Adrenal gland (tissue), 12 donors: ENCODE data around the gene ATF3. TPM values are rescaled to one million over a fixed set of nuclear protein-coding genes. Genes with fewer than 3 reads are reported as not detected.

Source experiments
- DNase-seq, 7 donors: peaks; one replicate each; pipeline ENCODE4 v3.0.0-alpha.2; 2019 to 2020
- H3K27ac ChIP-seq, 5 donors: fragments of 200-600 bp; sonication (generic) in 4 of 5; 1 replicate in 3 of 5; 2 replicates in 2 of 5; pipeline versions ENCODE4 v1.5.1 to v1.8.0; 2016 to 2020; ENCODE audit warnings: mild to moderate bottlenecking in 1 of 5
- H3K27me3 ChIP-seq: fragments of 200-600 bp; 2 replicates; pipeline ENCODE4 v1.8.0; 2021
- H3K36me3 ChIP-seq, 2 donors: fragments of 200-600 bp; replicated peaks in 1 of 2; 1 replicate in 1 of 2; 2 replicates in 1 of 2; pipeline versions ENCODE4 v1.5.1 to v1.8.0; 2018 to 2022
- H3K4me1 ChIP-seq, 2 donors: fragments of 200-600 bp; replicated peaks in 1 of 2; 1 replicate in 1 of 2; 2 replicates in 1 of 2; pipeline versions ENCODE4 v1.5.1 to v1.8.0; 2018 to 2021
- H3K4me3 ChIP-seq, 4 donors: fragments of 200-600 bp; sonication (generic) in 3 of 4; one replicate each; pipeline ENCODE4 v1.5.1; 2016 to 2018
- H3K9me3 ChIP-seq, 3 donors: fragments of 200-600 bp; sonication (generic) in 1 of 3; replicated peaks in 1 of 3; 1 replicate in 2 of 3; 2 replicates in 1 of 3; pipeline versions ENCODE4 v1.5.1 to v1.8.0; 2016 to 2021
- POLR2A ChIP-seq, 2 donors: fragments of 450-650 bp; IDR thresholded peaks; one replicate each; pipeline ENCODE4 v1.6.1; 2017; ENCODE audit warnings: antibody characterized with exemption in 2 of 2, mild to moderate bottlenecking in 2 of 2, moderate library complexity in 1 of 2
- WGBS, 4 donors: extraction: QIAGEN DNeasy Blood & Tissue Kit in 2 of 4; methylation state at CpG; one replicate each; pipeline versions ENCODE4 v1.1.5 to v1.1.7; 2013 to 2017; 5-methylcytosine and 5-hydroxymethylcytosine counted together
- intact Hi-C, 2 donors: fragments of 100-400 bp; cut with DNase I; formaldehyde crosslinking; loops; one replicate each; pipeline versions ENCODE4 v1.14.1 to v1.15.0; 2022 to 2023
- polyA plus RNA-seq, 3 donors: library from polyadenylated mRNA; stranded (reverse); fragments of 200-250 nt in 2 of 3; fragments of 350-450 nt in 1 of 3; fragmentation: Illumina TruSeq in 1 of 3; extraction: RNeasy Lipid Tissue Mini Kit (QIAGEN cat#74804) in 1 of 3; gene quantifications; one replicate each; pipeline ENCODE4 v1.2.3, GENCODE V29; 2013 to 2014
- total RNA-seq, 9 donors: library from RNA; depleted of rRNA in 4 of 9; stranded (reverse); fragments of >200 nt in 4 of 9; fragments of 120-200 nt in 1 of 9; fragmentation: NEBNext Ultra II Directional in 1 of 9; extraction: Animal tissue kit (Norgen Biotek cat#: 25700) in 1 of 9; gene quantifications; one replicate each; pipeline versions ENCODE4 v1.1.0 to v1.2.4, GENCODE V29; 2013 to 2023
- TF ChIP-seq, protein P1 (sequence below), 6 experiments: fragments of 450-650 bp in 4 of 6; fragments of 200-600 bp in 2 of 6; sonication (generic) in 1 of 6; IDR thresholded peaks; 1 replicate in 5 of 6; 2 replicates in 1 of 6; pipeline versions ENCODE4 v1.5.1 to v1.8.0; 2016 to 2021; ENCODE audit warnings: antibody characterized with exemption in 6 of 6, mild to moderate bottlenecking in 2 of 6, moderate library complexity in 1 of 6
- donor health status: healthy with polysubstance abuse.
- donor health status: Bipolar disorder and iron deficiency.
- donor health status: DM: yes; HTN: yes; CAD: no.
- donor health status: DM: no; HTN: no; CAD: no.
- donor health status: DM: no; HTN: no; CAD: no.
- donor health status: DM: yes; HTN: yes; CAD: no.

ATF3 gene
- total and polyA plus RNA-seq, 12 donors: 1.9 to 19.7 (median 9.9) TPM

DNA sequence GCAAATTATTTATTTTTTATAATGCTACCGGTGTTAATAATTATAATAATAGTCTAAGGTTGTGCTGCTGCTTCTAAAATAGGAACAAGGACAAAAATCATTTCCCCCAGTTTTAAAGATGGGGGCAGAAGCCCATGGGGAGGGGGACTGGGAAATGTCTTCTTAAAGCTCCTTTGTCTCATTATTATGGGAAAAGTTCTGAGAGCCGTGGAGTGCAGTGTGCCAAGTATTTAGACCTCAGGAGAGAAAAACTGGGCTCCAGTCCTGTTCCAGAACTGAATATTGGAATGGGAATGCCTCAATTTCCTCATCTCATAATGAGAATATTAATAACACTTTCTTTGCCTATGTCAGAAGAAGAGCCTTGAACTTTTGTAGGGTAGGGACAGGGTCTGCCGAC is 40.9 kb upstream of the ATF3 start:
- 56 to 64% (median 58%) methylated on average over 3 of the region's 3 CpGs for WGBS, 4 donors
- Histone ChIP-seq H3K4me1 (peaks cover 0 to 5% of the 10 kb centered on the region in 2 donors), H3K9me3 (no peaks in the 10 kb centered on the region), H3K36me3 (no peaks in the 10 kb centered on the region), H3K27me3 (no peaks in the 10 kb centered on the region), H3K27ac (peak overlapping the region in 2 of 5 donors; percentile 84 to 85), H3K4me3 (no peak overlapping the region)
- DNase-seq: no peak
- intact Hi-C loops: no loop called here
- TF ChIP-seq POLR2A (IDR thresholded peaks at IDR 0.05): no peak

DNA sequence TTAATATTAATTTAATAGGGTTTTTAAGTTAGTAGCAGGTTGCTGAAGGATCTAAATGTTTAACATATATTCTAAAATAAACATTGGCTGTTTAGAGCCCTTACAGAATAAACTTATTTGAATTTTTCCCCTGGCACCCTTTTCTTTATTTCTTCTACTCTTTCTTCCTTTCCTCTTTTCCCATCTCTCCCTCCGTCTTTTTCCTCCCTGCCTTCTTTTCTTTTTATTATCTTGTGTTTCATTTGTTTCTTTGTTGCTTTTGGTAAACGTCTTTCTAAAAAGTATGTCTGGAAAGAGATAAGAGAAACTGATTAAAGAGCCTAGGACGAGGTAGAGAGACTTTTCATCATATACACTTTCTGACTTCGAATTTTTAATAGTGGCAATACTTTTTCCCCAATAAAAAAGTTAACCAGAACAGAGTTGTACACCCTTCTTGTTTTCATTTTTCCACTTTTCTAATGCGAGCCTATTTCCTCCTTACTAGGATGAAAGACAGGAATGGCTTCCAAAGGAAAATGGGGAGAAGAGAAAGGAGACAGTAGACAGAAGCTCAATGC is 39.5 kb upstream of the ATF3 start:
- intact Hi-C loops: no loop called here
- TF ChIP-seq POLR2A (IDR thresholded peaks at IDR 0.05): no peak
- TF ChIP-seq, protein P1, sequence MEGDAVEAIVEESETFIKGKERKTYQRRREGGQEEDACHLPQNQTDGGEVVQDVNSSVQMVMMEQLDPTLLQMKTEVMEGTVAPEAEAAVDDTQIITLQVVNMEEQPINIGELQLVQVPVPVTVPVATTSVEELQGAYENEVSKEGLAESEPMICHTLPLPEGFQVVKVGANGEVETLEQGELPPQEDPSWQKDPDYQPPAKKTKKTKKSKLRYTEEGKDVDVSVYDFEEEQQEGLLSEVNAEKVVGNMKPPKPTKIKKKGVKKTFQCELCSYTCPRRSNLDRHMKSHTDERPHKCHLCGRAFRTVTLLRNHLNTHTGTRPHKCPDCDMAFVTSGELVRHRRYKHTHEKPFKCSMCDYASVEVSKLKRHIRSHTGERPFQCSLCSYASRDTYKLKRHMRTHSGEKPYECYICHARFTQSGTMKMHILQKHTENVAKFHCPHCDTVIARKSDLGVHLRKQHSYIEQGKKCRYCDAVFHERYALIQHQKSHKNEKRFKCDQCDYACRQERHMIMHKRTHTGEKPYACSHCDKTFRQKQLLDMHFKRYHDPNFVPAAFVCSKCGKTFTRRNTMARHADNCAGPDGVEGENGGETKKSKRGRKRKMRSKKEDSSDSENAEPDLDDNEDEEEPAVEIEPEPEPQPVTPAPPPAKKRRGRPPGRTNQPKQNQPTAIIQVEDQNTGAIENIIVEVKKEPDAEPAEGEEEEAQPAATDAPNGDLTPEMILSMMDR (IDR thresholded peaks at IDR 0.05): no peak
- H3K4me1 ChIP-seq: peaks cover 0 to 5% of the 10 kb centered on the region in 2 donors
- no peaks in the 10 kb centered on the region for H3K27me3 ChIP-seq
- H3K27ac ChIP-seq: no peak overlapping the region
- H3K4me3 ChIP-seq: no peak overlapping the region
- no peak for DNase-seq
- no peaks in the 10 kb centered on the region for H3K36me3 ChIP-seq
- 68 to 81% (median 71%) methylated on average over 5 of the region's 5 CpGs for WGBS, 4 donors
- H3K9me3 ChIP-seq: no peaks in the 10 kb centered on the region

DNA sequence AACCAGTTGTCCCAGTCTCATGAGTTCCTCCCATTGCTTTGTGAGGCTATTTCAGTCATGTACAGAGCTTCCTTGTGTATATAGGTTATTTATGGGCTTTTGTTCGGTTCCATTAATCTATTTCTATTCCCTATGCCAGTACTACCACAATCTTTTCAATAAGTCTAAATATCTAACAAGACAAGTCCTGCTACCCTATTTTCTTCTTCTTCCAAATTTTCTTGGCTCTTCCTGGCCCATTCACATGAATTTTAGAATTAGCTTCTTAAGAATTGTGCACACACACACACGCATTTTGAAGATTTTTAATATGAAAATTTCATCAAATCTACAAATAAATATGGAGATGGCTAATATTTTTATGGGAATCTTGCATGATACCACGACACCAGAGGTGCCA is 33.8 kb upstream of the ATF3 start:
- no peaks in the 10 kb centered on the region for H3K36me3 ChIP-seq
- no peaks in the 10 kb centered on the region for H3K27me3 ChIP-seq
- DNase-seq: no peak
- no peaks in the 10 kb centered on the region for H3K4me1 ChIP-seq
- no peaks in the 10 kb centered on the region for H3K9me3 ChIP-seq
- intact Hi-C loops: no loop called here
- H3K4me3 ChIP-seq: no peak overlapping the region
- H3K27ac ChIP-seq: no peak overlapping the region
- WGBS, 4 donors: 90 to 94% (median 93%) methylated on average over 3 of the region's 3 CpGs
- TF ChIP-seq, protein P1 (IDR thresholded peaks at IDR 0.05): no peak
- no peak for TF ChIP-seq POLR2A (IDR thresholded peaks at IDR 0.05)

DNA sequence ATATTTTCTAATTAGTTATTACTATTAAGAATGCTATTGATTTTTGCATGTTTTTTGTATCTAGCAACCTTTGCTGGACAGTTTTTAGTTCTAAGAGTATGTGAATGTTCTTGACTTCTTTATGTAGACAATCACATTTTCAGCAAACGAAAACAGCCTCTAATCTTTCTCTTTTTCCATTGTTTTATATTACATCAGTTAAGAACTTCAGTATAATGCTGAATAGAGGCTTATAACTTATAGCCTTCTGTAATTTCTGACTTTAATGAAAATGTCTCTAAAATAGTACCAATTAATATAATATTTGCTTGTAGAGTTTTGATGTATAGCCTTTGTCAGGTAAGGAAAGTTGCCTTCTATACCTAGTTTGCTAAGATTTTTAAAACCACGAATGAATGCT is 33.2 kb upstream of the ATF3 start:
- TF ChIP-seq POLR2A (IDR thresholded peaks at IDR 0.05): no peak
- intact Hi-C loops: no loop called here

DNA sequence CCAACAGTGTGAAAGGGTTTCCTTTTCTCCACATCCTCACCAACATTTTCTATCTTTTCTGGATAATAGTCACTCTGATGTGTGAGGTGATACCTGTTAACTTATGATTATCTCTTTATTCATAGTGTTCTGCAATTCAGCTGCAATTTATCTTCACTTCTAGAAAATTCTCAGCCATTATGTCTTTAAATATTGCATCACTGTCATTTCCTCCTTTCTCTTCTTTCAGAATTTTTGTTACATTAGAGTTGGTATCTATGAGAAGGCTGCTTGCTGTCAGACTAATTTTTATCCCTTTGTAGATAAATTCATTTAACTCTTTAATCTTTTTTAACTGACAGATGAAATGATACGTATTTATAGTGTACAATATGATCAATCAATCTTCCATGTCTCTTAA is 30.5 kb upstream of the ATF3 start:
- WGBS, 4 donors: 58 to 71% (median 68%) methylated on average over 1 of the region's 1 CpG
- H3K27ac ChIP-seq: no peak overlapping the region
- no peaks in the 10 kb centered on the region for H3K36me3 ChIP-seq
- intact Hi-C loops: no loop called here
- H3K27me3 ChIP-seq: peaks cover 3% of the 10 kb centered on the region
- TF ChIP-seq, protein P1 (IDR thresholded peaks at IDR 0.05): no peak
- TF ChIP-seq POLR2A (IDR thresholded peaks at IDR 0.05): no peak
- no peaks in the 10 kb centered on the region for H3K9me3 ChIP-seq
- no peak overlapping the region for H3K4me3 ChIP-seq
- no peaks in the 10 kb centered on the region for H3K4me1 ChIP-seq
- no peak for DNase-seq

More for the DNA sequence above, 33.2 kb upstream of the ATF3 start:
- no peak for DNase-seq
- H3K9me3 ChIP-seq: no peaks in the 10 kb centered on the region
- WGBS, 4 donors: 83 to 92% (median 90%) methylated on average over 2 of the region's 2 CpGs
- no peak overlapping the region for H3K4me3 ChIP-seq
- H3K27me3 ChIP-seq: no peaks in the 10 kb centered on the region
- no peaks in the 10 kb centered on the region for H3K36me3 ChIP-seq
- no peaks in the 10 kb centered on the region for H3K4me1 ChIP-seq
- H3K27ac ChIP-seq: no peak overlapping the region
